Measurements from ENCODE around the gene ABHD11. TPM values are rescaled to one million over a fixed set of nuclear protein-coding genes. Genes with fewer than 3 reads are reported as not detected.

The ABHD11 gene
- total RNA-seq, 1 donor from 2014 or later, result 62.2 TPM

DNA sequence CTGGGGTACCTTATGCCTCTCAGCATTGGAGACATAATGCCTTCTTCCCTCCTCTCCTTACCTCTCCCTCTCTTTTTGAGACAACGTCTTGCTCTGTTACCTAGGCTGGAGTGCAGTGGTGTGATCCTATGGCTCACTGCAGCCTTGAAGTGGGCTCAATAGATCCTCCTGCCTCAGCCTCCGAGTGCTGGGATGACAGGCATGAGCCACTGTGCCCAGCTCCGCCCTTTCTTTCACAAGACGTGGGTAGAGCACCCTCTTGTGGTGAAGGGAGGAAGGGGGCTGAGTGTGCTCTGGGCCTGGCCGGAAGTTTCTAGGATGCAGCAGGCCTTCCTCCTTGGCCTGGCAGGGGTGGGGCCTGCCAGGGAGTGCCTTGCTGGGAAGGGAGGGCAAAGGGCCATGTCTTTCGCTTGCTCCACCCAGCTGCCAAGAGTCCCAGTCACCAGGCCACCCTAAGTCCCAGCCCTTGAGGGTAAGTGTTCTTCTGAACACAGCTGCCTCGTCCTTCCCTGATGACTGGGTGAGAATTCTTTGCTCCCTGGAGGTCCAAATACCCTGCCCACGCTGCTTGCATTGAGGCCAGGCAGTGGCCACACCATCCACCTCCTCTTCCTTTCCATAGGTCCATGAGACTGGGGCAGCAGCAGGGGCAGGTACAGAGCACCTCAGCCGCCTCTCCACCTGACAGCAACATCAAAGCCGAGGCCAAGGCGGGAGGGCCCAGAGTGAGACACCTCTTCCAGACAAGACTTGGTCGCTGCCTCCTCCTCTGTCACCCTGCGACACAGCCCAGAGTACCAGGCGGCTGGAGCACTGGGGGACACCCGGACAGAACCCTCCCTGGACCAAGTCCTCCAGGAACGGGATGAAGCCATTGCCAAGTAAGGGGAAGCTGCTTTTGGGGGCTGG, 3.7 kb downstream of the ABHD11 start:
- DNase-seq (ENCODE audit: low read depth), result no peak
- TF ChIP-seq, protein P1, sequence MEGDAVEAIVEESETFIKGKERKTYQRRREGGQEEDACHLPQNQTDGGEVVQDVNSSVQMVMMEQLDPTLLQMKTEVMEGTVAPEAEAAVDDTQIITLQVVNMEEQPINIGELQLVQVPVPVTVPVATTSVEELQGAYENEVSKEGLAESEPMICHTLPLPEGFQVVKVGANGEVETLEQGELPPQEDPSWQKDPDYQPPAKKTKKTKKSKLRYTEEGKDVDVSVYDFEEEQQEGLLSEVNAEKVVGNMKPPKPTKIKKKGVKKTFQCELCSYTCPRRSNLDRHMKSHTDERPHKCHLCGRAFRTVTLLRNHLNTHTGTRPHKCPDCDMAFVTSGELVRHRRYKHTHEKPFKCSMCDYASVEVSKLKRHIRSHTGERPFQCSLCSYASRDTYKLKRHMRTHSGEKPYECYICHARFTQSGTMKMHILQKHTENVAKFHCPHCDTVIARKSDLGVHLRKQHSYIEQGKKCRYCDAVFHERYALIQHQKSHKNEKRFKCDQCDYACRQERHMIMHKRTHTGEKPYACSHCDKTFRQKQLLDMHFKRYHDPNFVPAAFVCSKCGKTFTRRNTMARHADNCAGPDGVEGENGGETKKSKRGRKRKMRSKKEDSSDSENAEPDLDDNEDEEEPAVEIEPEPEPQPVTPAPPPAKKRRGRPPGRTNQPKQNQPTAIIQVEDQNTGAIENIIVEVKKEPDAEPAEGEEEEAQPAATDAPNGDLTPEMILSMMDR (IDR thresholded peaks at IDR 0.05; ENCODE audit: insufficient read depth, low read length, poor library complexity, severe bottlenecking), result peak; percentile 85

DNA sequence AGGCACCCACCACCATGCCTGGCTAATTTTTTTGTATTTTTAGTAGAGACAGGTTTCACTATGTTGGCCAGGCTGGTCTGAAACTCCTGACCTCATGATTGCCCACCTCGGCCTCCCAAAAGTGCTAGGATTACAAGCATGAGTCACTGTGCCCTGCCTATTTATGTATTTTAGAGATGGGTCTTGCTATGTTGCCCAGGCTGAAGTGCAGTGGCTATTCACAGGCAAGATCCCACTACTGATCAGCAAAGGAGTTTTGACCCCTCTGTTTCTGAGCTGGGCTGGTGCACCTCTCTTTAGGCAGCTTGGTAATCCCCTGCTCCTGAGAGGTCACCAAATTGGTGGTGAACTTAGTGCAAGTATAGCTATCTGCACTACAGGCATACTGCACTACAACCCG, 6.2 kb downstream of the ABHD11 start:
- no peak for DNase-seq (ENCODE audit: low read depth)
- Histone ChIP-seq H3K36me3 (ENCODE audit: control insufficient read depth, insufficient read depth, low read length) (no peaks in the 10 kb centered on the region), H3K27me3 (ENCODE audit: control insufficient read depth, insufficient read depth, low read length) (no peaks in the 10 kb centered on the region), H3K4me3 (ENCODE audit: low read depth, low read length) (no peak overlapping the region)
- TF ChIP-seq, protein P1 (IDR thresholded peaks at IDR 0.05; ENCODE audit: insufficient read depth, low read length, poor library complexity, severe bottlenecking), result no peak

More for the DNA sequence above, 3.7 kb downstream of the ABHD11 start:
- Histone ChIP-seq H3K4me3 (ENCODE audit: low read depth, low read length) (no peak overlapping the region), H3K36me3 (ENCODE audit: control insufficient read depth, insufficient read depth, low read length) (no peaks in the 10 kb centered on the region), H3K27me3 (ENCODE audit: control insufficient read depth, insufficient read depth, low read length) (no peaks in the 10 kb centered on the region)

DNA sequence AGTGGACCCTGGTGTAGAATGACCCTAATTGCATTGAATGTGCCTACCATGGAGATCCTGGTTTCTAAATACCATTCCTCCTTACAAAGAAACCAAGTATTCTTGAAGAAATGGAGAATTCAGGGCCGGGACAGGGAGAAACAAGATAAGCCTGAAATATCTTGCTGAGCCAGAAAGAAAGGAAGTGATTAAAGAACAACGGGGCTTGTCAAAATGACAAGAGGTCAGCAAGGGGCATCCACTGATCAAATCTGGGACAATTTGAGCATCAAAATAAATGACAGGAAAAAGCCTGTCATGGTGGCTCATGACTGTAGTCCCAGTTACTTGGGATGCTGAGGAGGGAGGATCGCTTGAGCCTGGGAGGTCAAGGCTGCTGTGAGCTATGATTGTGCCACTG, 8.1 kb downstream of the ABHD11 start:
- Histone ChIP-seq H3K27me3 (ENCODE audit: control insufficient read depth, insufficient read depth, low read length) (peaks cover 2% of the 10 kb centered on the region), H3K4me3 (ENCODE audit: low read depth, low read length) (no peak overlapping the region), H3K36me3 (ENCODE audit: control insufficient read depth, insufficient read depth, low read length) (no peaks in the 10 kb centered on the region)
- no peak for DNase-seq (ENCODE audit: low read depth)
- TF ChIP-seq, protein P1 (IDR thresholded peaks at IDR 0.05; ENCODE audit: insufficient read depth, low read length, poor library complexity, severe bottlenecking), result no peak

DNA sequence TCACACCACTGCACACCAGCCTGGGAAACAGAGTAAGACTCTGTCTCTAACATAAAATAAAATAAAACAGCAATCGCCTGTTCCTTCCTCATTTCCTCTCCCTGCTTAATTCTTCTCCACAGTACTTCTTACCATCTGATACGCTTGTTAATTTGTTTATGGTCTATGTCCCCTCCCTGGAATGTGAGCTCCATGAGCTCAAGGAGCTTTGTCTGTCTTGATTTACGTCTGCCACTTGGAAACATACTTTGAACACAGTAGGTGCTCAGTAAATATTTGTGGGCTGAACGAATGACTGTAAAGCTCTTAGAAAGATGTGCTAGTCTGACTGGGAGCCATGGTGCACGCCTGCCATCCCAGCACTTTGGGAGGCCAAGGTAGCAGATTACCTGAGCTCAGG, 10.1 kb downstream of the ABHD11 start:
- TF ChIP-seq, protein P1 (IDR thresholded peaks at IDR 0.05; ENCODE audit: insufficient read depth, low read length, poor library complexity, severe bottlenecking), result no peak
- DNase-seq (ENCODE audit: low read depth), result no peak
- Histone ChIP-seq H3K27me3 (ENCODE audit: control insufficient read depth, insufficient read depth, low read length) (peaks cover 2% of the 10 kb centered on the region), H3K36me3 (ENCODE audit: control insufficient read depth, insufficient read depth, low read length) (no peaks in the 10 kb centered on the region), H3K4me3 (ENCODE audit: low read depth, low read length) (no peak overlapping the region)

DNA sequence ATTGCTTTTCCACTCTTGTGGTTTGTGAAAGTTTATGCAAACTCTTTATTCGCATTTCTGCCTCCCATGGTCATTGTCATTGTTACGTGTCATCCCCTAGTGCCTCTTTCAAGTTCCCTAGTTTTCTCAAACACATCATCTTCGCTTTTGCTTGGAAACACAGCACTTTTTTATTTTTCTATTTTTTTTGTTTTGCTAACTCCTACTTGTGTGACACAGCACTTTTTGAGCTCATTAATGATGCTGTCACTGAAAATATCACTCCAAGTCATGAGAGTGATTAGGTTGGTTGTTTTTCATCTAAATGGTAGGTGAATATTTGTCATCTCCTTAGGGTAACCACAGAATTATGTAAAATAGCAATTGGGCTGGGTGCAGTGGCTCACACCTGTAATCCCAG, 10.7 kb downstream of the ABHD11 start:
- Histone ChIP-seq H3K4me3 (ENCODE audit: low read depth, low read length) (no peak overlapping the region), H3K27me3 (ENCODE audit: control insufficient read depth, insufficient read depth, low read length) (peaks cover 2% of the 10 kb centered on the region), H3K36me3 (ENCODE audit: control insufficient read depth, insufficient read depth, low read length) (no peaks in the 10 kb centered on the region)
- no peak for DNase-seq (ENCODE audit: low read depth)
- TF ChIP-seq, protein P1 (IDR thresholded peaks at IDR 0.05; ENCODE audit: insufficient read depth, low read length, poor library complexity, severe bottlenecking), result no peak
